H9 (cell line): Measurements from ENCODE around the gene TEF. TPM values are rescaled to one million over a fixed set of nuclear protein-coding genes. Genes with fewer than 3 reads are reported as not detected.
A peak's percentile ranks its signal among the peaks of the same experiment; 100 is the strongest.

Source experiments
- DNase-seq: peaks from one replicate; pipeline ENCODE4 v3.0.0-alpha.2; 2017
- H2AFZ ChIP-seq: one replicate; pipeline ENCODE4 v1.6.1; 2013; ENCODE audit warnings: mild to moderate bottlenecking, low read length, control low read depth, moderate library complexity
- H2AK5ac ChIP-seq: 2 replicates; pipeline ENCODE4 v1.6.1; 2013; ENCODE audit warnings: low read length, control low read depth, mixed read lengths; ENCODE audit not compliant: insufficient read length
- H2BK120ac ChIP-seq: one replicate; pipeline ENCODE4 v1.6.1; 2013; ENCODE audit warnings: low read depth, mild to moderate bottlenecking, low read length, control low read depth, inconsistent platforms; ENCODE audit not compliant: poor library complexity, severe bottlenecking
- H2BK12ac ChIP-seq: 2 replicates; pipeline ENCODE4 v1.6.1; 2013; ENCODE audit warnings: low read length, control low read depth, mixed read lengths, low read depth; ENCODE audit not compliant: insufficient read length
- H2BK15ac ChIP-seq: 2 replicates; pipeline ENCODE4 v1.6.1; 2013; ENCODE audit warnings: low read depth, low read length, control low read depth
- H2BK20ac ChIP-seq: one replicate; pipeline ENCODE4 v1.6.1; 2013; ENCODE audit warnings: low read depth, mild to moderate bottlenecking, low read length, control low read depth, inconsistent platforms; ENCODE audit not compliant: poor library complexity, severe bottlenecking
- H2BK5ac ChIP-seq: 2 replicates; pipeline ENCODE4 v1.6.1; 2013; ENCODE audit warnings: low read length, control low read depth, mixed read lengths; ENCODE audit not compliant: insufficient read length
- H3K14ac ChIP-seq: 2 replicates; pipeline ENCODE4 v1.6.1; 2013; ENCODE audit warnings: low read length, control low read depth; ENCODE audit not compliant: insufficient read depth
- H3K18ac ChIP-seq: 2 replicates; pipeline ENCODE4 v1.6.1; 2013; ENCODE audit warnings: low read depth, mild to moderate bottlenecking, mixed read lengths, low read length, control low read depth; ENCODE audit not compliant: insufficient read length
- H3K23ac ChIP-seq: 2 replicates; pipeline ENCODE4 v1.6.1; 2013; ENCODE audit warnings: low read length, control low read depth, mixed read lengths, low read depth; ENCODE audit not compliant: insufficient read length
- H3K23me2 ChIP-seq: 2 replicates; pipeline ENCODE4 v1.6.1; 2013; ENCODE audit warnings: low read depth, mild to moderate bottlenecking, mixed read lengths, low read length, control low read depth; ENCODE audit not compliant: insufficient read length, poor library complexity, severe bottlenecking
- H3K27ac ChIP-seq: 2 replicates; pipeline ENCODE4 v1.5.1; 2013; ENCODE audit warnings: low read length, control low read depth, mixed read lengths, low read depth; ENCODE audit not compliant: insufficient read length
- H3K27me3 ChIP-seq: 2 replicates; pipeline ENCODE4 v1.6.1; 2013; ENCODE audit warnings: low read length, control low read depth, inconsistent platforms; ENCODE audit not compliant: insufficient read depth
- H3K4ac ChIP-seq: 2 replicates; pipeline ENCODE4 v1.6.1; 2013; ENCODE audit warnings: low read depth, mild to moderate bottlenecking, control low read depth, inconsistent platforms, low read length, moderate library complexity
- H3K4me1 ChIP-seq: 2 replicates; pipeline ENCODE4 v1.6.1; 2013; ENCODE audit warnings: low read length, control low read depth, inconsistent platforms; ENCODE audit not compliant: insufficient read depth
- H3K4me2 ChIP-seq: 2 replicates; pipeline ENCODE4 v1.6.1; 2013; ENCODE audit warnings: low read length, control low read depth, mixed read lengths; ENCODE audit not compliant: insufficient read length, insufficient read depth
- H3K56ac ChIP-seq: 2 replicates; pipeline ENCODE4 v1.6.1; 2013; ENCODE audit warnings: low read depth, mild to moderate bottlenecking, mixed read lengths, low read length, control low read depth; ENCODE audit not compliant: insufficient read length
- H3K79me1 ChIP-seq: 2 replicates; pipeline ENCODE4 v1.6.1; 2013; ENCODE audit warnings: low read depth, mild to moderate bottlenecking, moderate library complexity, low read length, control low read depth, inconsistent platforms; ENCODE audit not compliant: insufficient read depth, poor library complexity, severe bottlenecking
- H3K79me2 ChIP-seq: 2 replicates; pipeline ENCODE4 v1.6.1; 2013; ENCODE audit warnings: low read length, control low read depth, inconsistent platforms; ENCODE audit not compliant: insufficient read depth
- H3K9ac ChIP-seq: 2 replicates; pipeline ENCODE4 v1.6.1; 2013; ENCODE audit warnings: low read length, control low read depth, mixed read lengths; ENCODE audit not compliant: insufficient read length; ENCODE audit errors: extremely low read depth
- H3K9me3 ChIP-seq: one replicate; pipeline ENCODE4 v1.6.1; 2013; ENCODE audit warnings: low read depth, low read length, inconsistent platforms; ENCODE audit not compliant: control insufficient read depth
- H3T11ph ChIP-seq: one replicate; pipeline ENCODE4 v1.6.1; 2013; ENCODE audit warnings: mild to moderate bottlenecking, low read length, control low read depth, inconsistent platforms
- H4K20me1 ChIP-seq: one replicate; pipeline ENCODE4 v1.6.1; 2013; ENCODE audit not compliant: control insufficient read depth, insufficient read length, insufficient read depth
- H4K5ac ChIP-seq: 2 replicates; pipeline ENCODE4 v1.6.1; 2013; ENCODE audit warnings: low read depth, mild to moderate bottlenecking, mixed read lengths, low read length, control low read depth; ENCODE audit not compliant: insufficient read length
- H4K8ac ChIP-seq: replicated peaks from 2 replicates; pipeline ENCODE4 v1.6.1; 2013; ENCODE audit warnings: low read length, control low read depth, mixed read lengths, low read depth; ENCODE audit not compliant: insufficient read length
- H4K91ac ChIP-seq: 2 replicates; pipeline ENCODE4 v1.6.1; 2013; ENCODE audit warnings: low read depth, mild to moderate bottlenecking, moderate library complexity, mixed read lengths, low read length, control low read depth; ENCODE audit not compliant: insufficient read length
- H3K27ac Mint-ChIP-seq, 3 experiments: 2 replicates in 2 of 3; 3 replicates in 1 of 3; pipeline ENCODE4 v1.8.0; 2020 to 2021; ENCODE audit warnings: mixed read lengths in 3 of 3, mild to moderate bottlenecking in 1 of 3, moderate library complexity in 1 of 3
- H3K27me3 Mint-ChIP-seq: 2 replicates; pipeline ENCODE4 v1.8.0; 2021; ENCODE audit warnings: low read depth, mild to moderate bottlenecking, moderate library complexity, mixed read lengths
- H3K36me3 Mint-ChIP-seq, 3 experiments: 2 replicates in 2 of 3; 3 replicates in 1 of 3; pipeline ENCODE4 v1.8.0; 2020 to 2021; ENCODE audit warnings: low read depth in 3 of 3, mixed read lengths in 3 of 3; ENCODE audit not compliant: insufficient read depth in 1 of 3
- H3K4me1 Mint-ChIP-seq, 2 experiments: 2 replicates each; pipeline ENCODE4 v1.8.0; 2020; ENCODE audit warnings: mixed read lengths in 2 of 2
- H3K4me3 Mint-ChIP-seq, 2 experiments: 2 replicates in 1 of 2; 3 replicates in 1 of 2; pipeline ENCODE4 v1.8.0; 2020 to 2021; ENCODE audit warnings: mild to moderate bottlenecking in 2 of 2, mixed read lengths in 2 of 2, moderate library complexity in 1 of 2
- H3K9me3 Mint-ChIP-seq, 2 experiments: 2 replicates in 1 of 2; 3 replicates in 1 of 2; pipeline ENCODE4 v1.8.0; 2020; ENCODE audit warnings: mild to moderate bottlenecking in 2 of 2, mixed read lengths in 2 of 2, moderate library complexity in 1 of 2
- CTCF ChIP-seq: fragments of 200-600 bp; sonication (generic); conservative IDR thresholded peaks from 3 replicates; pipeline ENCODE4 v1.8.0; 2021; ENCODE audit warnings: antibody characterized with exemption, mild to moderate bottlenecking
- WGBS: extraction: QIAGEN DNeasy Blood & Tissue Kit; methylation state at CpG from one replicate; pipeline ENCODE4 v1.1.7; 2013; ENCODE audit warnings: missing lambda C conversion rate, low lambda C conversion rate, mixed read lengths; ENCODE audit not compliant: insufficient read length; ENCODE audit errors: extremely low coverage; 5-methylcytosine and 5-hydroxymethylcytosine counted together
- total RNA-seq: library from RNA; stranded (reverse); gene quantifications from 2 replicates; pipeline ENCODE4 v1.2.1, GENCODE V29; 2021

The TEF gene
- total RNA-seq, 1 experiment from 2014 or later, result 17.9 TPM

GRCh38 chr22:41360126-41360525, 21.6 kb upstream of the TEF start:
- TF ChIP-seq CTCF, result no peak
- H3K79me1 ChIP-seq, result no peaks in the 10 kb centered on the region
- H2BK5ac ChIP-seq, result no peak overlapping the region
- no peaks in the 10 kb centered on the region for H4K20me1 ChIP-seq
- H4K5ac ChIP-seq, result no peak overlapping the region
- H3K9ac ChIP-seq, result no peak overlapping the region
- no peak overlapping the region; a peak in 1 of 5 replicates for H3K4me3 Mint-ChIP-seq
- H3K23me2 ChIP-seq, result peaks cover 3% of the 10 kb centered on the region
- H3K18ac ChIP-seq, result peak overlapping the region; percentile 79
- H2BK15ac ChIP-seq, result no peak overlapping the region
- DNase-seq, result peak; percentile 67
- no peak overlapping the region for H2AFZ ChIP-seq
- H3T11ph ChIP-seq, result no peak overlapping the region
- no peak overlapping the region for H3K56ac ChIP-seq
- no peak overlapping the region for H3K4ac ChIP-seq
- peak overlapping the region; percentile 47 for H2BK12ac ChIP-seq
- no peak overlapping the region for H2BK20ac ChIP-seq
- no peak overlapping the region for H3K27ac ChIP-seq
- H2BK120ac ChIP-seq, result no peak overlapping the region
- H3K4me1 Mint-ChIP-seq, result peaks cover 20 to 38% of the 10 kb centered on the region in 2 experiments
- peak overlapping the region in 2 of 3 experiments; percentile 79 to 82; a peak in 3 of 7 replicates for H3K27ac Mint-ChIP-seq
- no peak overlapping the region for H3K23ac ChIP-seq
- H4K8ac ChIP-seq, result no peak overlapping the region
- H3K4me2 ChIP-seq, result peak overlapping the region; percentile 7
- H3K14ac ChIP-seq, result peak overlapping the region; percentile 38; the same call in 1 of the 2 replicates
- no peaks in the 10 kb centered on the region for H3K9me3 Mint-ChIP-seq
- WGBS, result no CpG with 5 or more reads among the region's 11 CpGs
- no peak overlapping the region for H4K91ac ChIP-seq
- H3K36me3 Mint-ChIP-seq, result peaks cover 4 to 33% (median 19%) of the 10 kb centered on the region in 3 experiments; a peak in 6 of 7 replicates
- peaks cover 5% of the 10 kb centered on the region; the same call in 1 of the 2 replicates for H3K4me1 ChIP-seq
- no peaks in the 10 kb centered on the region for H3K79me2 ChIP-seq
- H3K27me3 ChIP-seq, result no peaks in the 10 kb centered on the region
- H3K27me3 Mint-ChIP-seq, result no peaks in the 10 kb centered on the region; the same call in 1 of the 2 replicates
- no peaks in the 10 kb centered on the region for H3K9me3 ChIP-seq
- no peak overlapping the region for H2AK5ac ChIP-seq
